ENCODE results near the gene MOV10L1. TPM values are rescaled to one million over a fixed set of nuclear protein-coding genes. Genes with fewer than 3 reads are reported as not detected.
"Not testable (repeated sequence)": the region's sequence is repeated elsewhere in the genome, so short reads cannot be mapped to it uniquely, and the experiment has no call there.

The MOV10L1 gene
- total RNA-seq, 2 donors from 2014 or later: not detected

DNA sequence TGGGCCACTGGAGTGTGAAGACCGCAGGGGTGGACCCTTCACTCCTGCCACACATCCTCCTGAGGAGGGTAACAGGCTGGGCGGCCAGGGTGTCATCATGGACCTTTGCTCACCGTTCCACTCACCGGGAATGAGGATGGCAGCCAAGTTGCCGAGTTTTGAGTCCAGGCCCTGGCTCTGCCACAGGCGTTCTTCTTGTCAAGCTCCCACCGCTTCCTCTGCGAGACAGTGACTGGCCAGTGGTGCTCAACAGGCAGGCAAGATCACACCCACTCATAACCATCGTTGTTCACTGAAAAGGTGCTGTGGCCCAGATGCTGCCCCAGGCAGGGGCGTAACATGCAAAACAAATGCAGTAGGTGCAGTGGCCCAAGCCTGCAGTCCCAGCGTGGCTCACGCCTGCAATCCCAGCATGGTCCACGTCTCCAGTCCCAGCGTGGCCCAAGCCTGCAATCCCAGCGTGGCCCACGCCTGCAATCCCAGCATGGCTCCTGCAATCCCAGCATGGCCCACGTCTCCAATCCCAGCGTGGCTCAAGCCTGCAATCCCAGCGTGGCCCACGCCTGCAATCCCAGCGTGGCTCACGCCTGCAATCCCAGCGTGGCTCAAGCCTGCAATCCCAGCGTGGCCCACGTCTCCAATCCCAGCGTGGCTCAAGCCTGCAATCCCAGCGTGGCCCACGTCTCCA is 75.8 kb downstream of the MOV10L1 start:
- Mint-ChIP-seq H3K36me3 (no peaks in the 10 kb centered on the region), H3K27ac (no peak overlapping the region), H3K27me3 (peaks cover 14 to 18% of the 10 kb centered on the region in 2 donors), H3K4me1 (ENCODE audit: low read depth in 2 of 2) (peaks cover 0 to 10% of the 10 kb centered on the region in 2 donors), H3K9me3 (no peaks in the 10 kb centered on the region), H3K4me3 (no peak overlapping the region)
- ATAC-seq: no peak
- DNase-seq (ENCODE audit: low spot score): peak; percentile 0

DNA sequence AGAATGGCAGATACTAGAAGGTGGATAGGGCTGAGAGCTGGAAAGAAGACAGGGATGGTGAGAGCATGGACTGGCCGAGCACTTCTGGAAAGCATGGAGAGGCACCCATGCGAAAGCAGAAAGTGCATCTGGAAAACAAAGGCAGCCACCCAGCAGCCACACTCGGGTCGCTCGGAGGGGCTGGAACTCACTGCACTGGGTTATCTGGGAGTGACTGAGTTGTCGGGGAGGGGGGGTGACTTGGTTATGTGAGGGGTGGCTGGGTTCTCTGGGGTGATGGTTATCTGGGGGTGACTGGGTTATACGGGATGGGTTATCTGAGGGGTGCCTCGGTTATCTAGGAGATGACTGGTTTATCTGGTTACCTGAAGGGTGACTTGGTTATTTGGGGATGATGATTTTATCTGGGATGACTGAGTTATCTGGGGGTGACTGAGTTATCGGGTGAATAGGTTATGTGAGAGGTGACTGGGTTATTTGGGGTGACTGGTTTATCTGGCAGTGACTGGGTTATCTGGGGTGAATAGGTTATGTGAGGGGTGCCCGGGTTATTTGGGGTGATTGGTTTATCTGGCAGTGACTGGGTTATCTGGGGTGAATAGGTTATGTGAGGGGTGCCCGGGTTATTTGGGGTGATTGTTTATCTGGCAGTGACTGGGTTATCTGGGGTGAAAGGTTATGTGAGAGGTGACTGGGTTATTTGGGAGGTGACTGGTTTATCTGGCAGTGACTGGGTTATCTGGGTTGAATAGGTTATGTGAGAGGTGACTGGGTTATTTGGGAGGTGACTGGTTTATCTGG is 78.1 kb downstream of the MOV10L1 start:
- Mint-ChIP-seq H3K4me3 (no peak overlapping the region), H3K36me3 (no peaks in the 10 kb centered on the region), H3K9me3 (no peaks in the 10 kb centered on the region), H3K27ac (no peak overlapping the region), H3K4me1 (ENCODE audit: low read depth in 2 of 2) (peaks cover 0 to 13% of the 10 kb centered on the region in 2 donors), H3K27me3 (peaks cover 18 to 23% of the 10 kb centered on the region in 2 donors)
- DNase-seq (ENCODE audit: low spot score) (no peak), ATAC-seq (no peak)

DNA sequence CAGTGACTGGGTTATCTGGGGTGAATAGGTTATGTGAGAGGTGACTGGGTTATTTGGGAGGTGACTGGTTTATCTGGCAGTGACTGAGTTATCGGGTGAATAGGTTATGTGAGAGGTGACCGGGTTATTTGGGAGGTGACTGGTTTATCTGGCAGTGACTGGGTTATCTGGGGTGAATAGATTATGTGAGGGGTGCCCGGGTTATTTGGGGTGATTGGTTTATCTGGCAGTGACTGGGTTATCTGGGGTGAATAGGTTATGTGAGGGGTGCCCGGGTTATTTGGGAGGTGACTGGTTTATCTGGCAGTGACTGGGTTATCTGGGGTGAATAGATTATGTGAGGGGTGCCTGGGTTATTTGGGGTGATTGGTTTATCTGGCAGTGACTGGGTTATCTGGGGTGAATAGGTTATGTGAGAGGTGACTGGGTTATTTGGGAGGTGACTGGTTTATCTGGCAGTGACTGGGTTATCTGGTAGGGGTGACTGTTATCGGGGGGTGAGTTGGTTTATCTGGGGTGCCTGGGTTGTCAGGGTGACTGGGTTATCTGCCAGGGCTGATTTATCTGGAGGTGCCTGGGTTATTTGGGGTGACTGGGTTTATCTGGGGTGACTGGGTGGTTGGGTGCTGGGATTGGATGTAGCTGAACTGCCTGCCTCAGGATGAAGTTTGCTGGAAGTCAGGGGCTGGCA is 78.8 kb downstream of the MOV10L1 start:
- DNase-seq (ENCODE audit: low spot score); H3K36me3 Mint-ChIP-seq; ATAC-seq; H3K9me3 Mint-ChIP-seq: not testable (repeated sequence)
- H3K4me1 Mint-ChIP-seq (ENCODE audit: low read depth in 2 of 2): peaks cover 0 to 13% of the 10 kb centered on the region in 2 donors
- H3K4me3 Mint-ChIP-seq: peak overlapping the region; percentile 53
- H3K27ac Mint-ChIP-seq: peak overlapping the region; percentile 47 to 68
- peaks cover 18 to 23% of the 10 kb centered on the region in 2 donors for H3K27me3 Mint-ChIP-seq

DNA sequence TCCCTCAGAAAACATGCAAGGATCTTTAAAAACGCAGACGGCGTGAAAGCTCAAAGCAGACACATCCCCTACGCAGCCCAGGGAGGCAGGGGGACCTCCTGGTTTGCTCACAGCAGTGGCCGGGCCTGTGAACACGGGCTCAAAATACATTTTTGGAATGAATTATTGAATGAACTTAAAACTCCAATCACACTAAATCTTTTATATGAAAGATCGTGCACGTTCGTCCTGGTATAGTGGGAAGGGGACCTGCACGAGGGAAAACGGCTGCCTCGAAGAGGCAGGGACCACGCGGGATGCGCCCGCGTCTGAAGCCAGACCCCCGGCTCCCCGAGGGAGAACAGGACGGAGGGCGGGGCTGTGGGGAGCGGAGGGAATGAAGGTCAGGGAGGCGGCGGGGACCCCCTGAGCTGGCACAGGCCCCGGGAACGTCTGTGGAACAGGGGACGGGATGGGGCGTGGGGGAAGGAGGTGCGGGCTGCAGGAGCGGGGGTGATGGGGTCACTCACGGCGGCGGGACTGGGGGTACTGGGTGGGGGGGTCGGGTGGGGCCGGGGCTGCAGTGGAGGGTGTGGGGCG is 79.5 kb downstream of the MOV10L1 start:
- H3K27me3 Mint-ChIP-seq: peaks cover 18 to 25% of the 10 kb centered on the region in 2 donors
- H3K9me3 Mint-ChIP-seq: no peaks in the 10 kb centered on the region
- DNase-seq (ENCODE audit: low spot score) (no peak), ATAC-seq (no peak)
- H3K36me3 Mint-ChIP-seq: no peaks in the 10 kb centered on the region
- H3K4me3 Mint-ChIP-seq: peak overlapping the region; percentile 53
- H3K27ac Mint-ChIP-seq: peak overlapping the region; percentile 47 to 68
- H3K4me1 Mint-ChIP-seq (ENCODE audit: low read depth in 2 of 2): peaks cover 0 to 13% of the 10 kb centered on the region in 2 donors

DNA sequence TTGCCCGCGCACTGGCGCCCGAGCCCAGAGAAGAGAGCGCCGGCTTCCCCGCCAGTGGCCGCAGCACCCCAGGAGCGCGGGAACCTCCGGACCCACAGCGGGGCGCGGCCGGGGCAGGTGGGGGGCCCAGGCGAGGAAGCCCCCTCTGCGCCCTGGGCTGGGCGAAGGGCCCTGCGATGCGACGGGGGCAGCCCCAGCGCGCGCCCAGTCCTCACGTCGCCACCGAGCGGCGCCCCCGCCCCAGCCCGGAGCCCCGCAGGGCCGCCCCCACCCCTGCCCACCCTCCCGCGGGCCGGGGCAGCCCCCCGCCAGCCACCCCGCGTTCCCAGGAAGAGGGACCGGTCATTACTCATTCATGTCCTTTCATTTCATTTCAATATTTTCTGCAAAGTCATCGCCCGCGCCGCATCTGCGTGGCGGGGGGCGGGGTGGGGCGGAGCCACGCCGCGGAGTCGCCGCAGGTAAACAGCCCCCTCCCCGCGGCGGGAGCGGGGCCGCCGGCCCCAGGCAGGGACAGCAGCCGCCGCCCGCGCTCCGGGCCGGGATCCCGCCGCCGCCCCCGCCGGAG is 80.1 kb downstream of the MOV10L1 start:
- Mint-ChIP-seq H3K36me3 (no peaks in the 10 kb centered on the region), H3K9me3 (no peaks in the 10 kb centered on the region), H3K27me3 (peaks cover 18 to 25% of the 10 kb centered on the region in 2 donors), H3K27ac (peak overlapping the region in 1 of 2 donors; percentile 62), H3K4me1 (ENCODE audit: low read depth in 2 of 2) (peaks cover 0 to 13% of the 10 kb centered on the region in 2 donors), H3K4me3 (peak overlapping the region; percentile 79)
- ATAC-seq (peak; percentile 78 to 91), DNase-seq (ENCODE audit: low spot score) (no peak)

DNA sequence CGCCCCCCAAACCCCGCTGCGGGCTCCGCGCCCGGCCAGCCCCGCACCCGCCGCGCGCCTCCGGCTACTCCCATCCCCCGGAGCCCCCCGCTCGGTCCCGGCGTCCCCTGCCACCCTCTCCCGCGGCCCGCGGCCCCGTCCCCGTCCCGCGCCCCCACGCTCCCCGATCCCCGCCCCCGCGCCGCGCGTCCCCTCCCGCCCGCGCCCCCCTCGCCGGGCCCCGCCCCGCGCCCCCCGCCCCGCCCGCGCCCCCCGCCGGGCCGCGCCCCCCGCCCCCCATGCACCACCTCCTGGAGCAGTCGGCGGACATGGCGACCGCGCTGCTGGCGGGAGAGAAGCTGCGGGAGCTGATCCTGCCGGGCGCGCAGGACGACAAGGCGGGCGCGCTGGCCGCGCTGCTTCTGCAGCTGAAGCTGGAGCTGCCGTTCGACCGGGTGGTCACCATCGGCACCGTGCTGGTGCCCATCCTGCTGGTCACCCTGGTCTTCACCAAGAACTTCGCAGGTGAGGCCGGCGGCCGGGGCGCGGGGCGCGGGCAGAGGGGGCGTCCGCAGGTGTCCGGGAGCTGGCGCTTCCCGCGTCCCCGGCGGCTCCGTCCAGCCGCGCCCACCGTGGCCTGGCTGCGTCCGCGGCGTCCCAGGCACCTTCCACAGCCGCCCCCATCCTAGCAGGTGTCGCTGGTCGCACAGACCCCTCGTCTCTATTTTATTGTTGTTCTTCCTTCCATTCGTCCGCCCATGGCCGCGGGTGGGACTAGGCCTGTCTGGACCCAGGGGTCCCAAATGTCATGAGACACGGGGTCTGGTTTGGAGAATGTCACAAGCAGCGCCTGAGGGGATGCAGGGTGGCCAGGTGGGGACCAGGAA is 80.9 kb downstream of the MOV10L1 start, which contains the start of gene PANX2:
PANX2 (plus strand) TSS at position 279 of the 866 bp plus-strand sequence; CDS start at position 279, 0 bp downstream.
- Mint-ChIP-seq H3K36me3 (no peaks in the 10 kb centered on the region), H3K4me3 (peak within 1 kb of the TSS; percentile 82), H3K27me3 (peaks cover 18 to 25% of the 10 kb centered on the region in 2 donors), H3K27ac (peak within 1 kb of the TSS in 1 of 2 donors; percentile 69), H3K4me1 (ENCODE audit: low read depth in 2 of 2) (peaks cover 0 to 13% of the 10 kb centered on the region in 2 donors), H3K9me3 (no peaks in the 10 kb centered on the region)
- DNase-seq (ENCODE audit: low spot score) (no peak), ATAC-seq (peak; percentile 35 to 41)

DNA sequence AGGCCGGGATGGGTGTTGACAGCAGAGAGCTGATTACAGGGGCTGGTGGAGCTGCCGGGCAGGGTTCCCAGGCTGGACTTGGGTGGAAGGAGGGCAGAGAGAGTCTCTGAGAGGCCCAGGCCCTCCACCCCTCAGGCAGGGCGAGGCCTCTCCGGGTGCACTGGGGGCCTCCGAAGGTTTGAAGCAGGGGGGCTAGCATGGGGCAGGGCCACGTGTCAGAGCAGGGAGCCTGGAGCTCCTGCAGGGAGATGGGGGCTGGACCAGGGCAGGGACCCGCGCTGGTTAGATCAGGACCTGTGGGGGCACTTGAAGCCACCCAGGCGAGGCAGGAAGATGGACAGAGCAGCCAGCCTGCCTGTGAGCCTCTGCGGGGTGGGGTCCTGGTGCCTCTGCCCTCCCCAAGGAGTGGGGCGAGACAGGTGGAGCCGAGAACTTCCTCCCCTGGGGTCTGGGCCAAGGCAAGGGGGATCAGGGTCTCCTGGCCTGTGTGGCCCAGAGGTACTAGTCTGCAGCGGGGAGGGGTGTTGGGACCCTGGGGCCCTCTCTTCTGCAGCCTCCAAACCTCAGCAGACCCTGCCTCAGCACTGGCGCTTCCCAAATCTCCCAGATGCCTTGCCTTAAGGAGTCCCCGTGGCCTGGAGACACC is 81.6 kb downstream of the MOV10L1 start:
- Mint-ChIP-seq H3K9me3 (no peaks in the 10 kb centered on the region), H3K4me3 (peak overlapping the region; percentile 82), H3K27me3 (peaks cover 18 to 25% of the 10 kb centered on the region in 2 donors), H3K27ac (peak overlapping the region in 1 of 2 donors; percentile 69), H3K36me3 (no peaks in the 10 kb centered on the region), H3K4me1 (ENCODE audit: low read depth in 2 of 2) (peaks cover 0 to 13% of the 10 kb centered on the region in 2 donors)
- DNase-seq (ENCODE audit: low spot score) (no peak), ATAC-seq (no peak)

DNA sequence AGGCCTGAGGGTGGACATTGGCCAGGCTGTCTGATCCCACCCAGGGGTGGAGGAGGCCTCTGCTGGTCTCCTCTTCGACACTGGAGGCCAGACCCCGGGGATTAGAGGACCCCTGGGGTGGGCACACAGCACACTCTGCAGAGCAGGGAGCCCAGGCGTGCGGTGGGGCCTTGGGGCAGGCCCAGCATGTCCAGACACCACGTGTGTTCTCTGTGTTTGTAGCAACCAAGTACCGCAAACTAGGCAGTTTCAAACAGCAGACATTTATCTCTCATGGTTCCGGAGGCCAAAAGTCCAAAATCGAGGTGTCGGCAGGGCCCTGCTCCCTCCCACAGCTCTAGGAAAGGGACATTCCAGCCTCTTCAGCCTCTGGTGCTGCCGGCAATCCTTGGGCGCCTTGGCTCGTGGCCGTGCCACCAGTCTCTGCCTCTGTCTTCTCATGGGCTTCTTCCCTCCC is 82.2 kb downstream of the MOV10L1 start:
- Mint-ChIP-seq H3K9me3 (no peaks in the 10 kb centered on the region), H3K4me3 (peak overlapping the region; percentile 39), H3K4me1 (ENCODE audit: low read depth in 2 of 2) (peaks cover 0 to 13% of the 10 kb centered on the region in 2 donors), H3K27me3 (peaks cover 18 to 27% of the 10 kb centered on the region in 2 donors), H3K27ac (no peak overlapping the region), H3K36me3 (no peaks in the 10 kb centered on the region)
- ATAC-seq: no peak
- DNase-seq (ENCODE audit: low spot score): no peak

DNA sequence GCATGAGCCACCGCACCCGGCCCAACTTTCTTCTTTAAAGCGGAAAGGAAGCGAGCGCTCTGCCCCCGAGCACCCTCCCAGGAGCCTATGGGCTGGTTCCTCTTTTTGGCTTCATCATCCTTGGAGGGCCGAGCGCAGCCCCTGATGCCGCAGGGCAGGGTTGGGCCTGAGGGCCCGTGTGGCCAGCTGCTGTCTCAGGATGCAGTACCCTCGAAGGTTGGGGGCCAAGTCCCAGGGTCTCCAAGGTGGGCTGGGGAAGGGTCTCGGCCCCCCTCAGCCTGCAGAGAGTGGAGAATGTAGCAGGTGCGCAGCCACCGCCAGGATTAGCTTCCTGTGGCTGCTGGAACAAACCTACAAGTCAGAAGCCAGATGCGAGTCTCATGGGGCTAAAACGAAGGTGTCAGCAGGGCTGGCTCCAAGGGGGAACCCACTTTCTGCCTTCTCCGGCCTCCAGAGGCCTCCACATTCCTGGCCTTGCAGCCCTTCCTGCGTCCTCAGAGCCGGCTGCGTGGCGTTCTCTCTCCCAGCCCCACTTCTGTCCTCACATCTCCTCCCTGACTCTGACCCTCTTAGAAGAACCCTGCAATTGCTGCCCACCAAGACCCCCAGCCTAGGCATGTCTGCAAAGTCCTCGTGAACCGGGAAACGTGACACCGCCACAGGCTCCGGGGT is 83.6 kb downstream of the MOV10L1 start:
- ATAC-seq: no peak
- H3K4me1 Mint-ChIP-seq (ENCODE audit: low read depth in 2 of 2): peaks cover 0 to 17% of the 10 kb centered on the region in 2 donors
- no peak overlapping the region for H3K4me3 Mint-ChIP-seq
- H3K9me3 Mint-ChIP-seq: no peaks in the 10 kb centered on the region
- H3K27me3 Mint-ChIP-seq: peaks cover 9 to 23% of the 10 kb centered on the region in 2 donors
- H3K27ac Mint-ChIP-seq: no peak overlapping the region
- no peak for DNase-seq (ENCODE audit: low spot score)
- no peaks in the 10 kb centered on the region for H3K36me3 Mint-ChIP-seq

DNA sequence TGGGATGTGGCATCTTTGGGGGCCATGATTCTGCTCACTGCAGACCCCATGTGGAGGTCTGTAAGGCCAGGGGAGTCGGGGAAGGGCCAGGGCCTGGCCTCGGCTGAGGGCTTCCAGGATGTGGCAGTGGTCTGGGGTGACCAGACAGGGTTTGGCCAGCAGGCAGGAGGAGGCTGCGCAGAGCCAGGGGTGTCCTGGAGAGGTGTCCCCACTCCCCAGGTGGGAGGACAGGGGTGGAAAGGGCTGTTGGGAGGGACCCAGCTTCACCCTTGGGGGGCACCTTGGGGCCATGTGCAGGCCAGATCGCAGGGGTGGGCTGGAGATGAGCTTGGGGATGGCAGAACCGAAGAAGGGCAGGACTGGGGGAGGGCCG is 84.2 kb downstream of the MOV10L1 start:
- Mint-ChIP-seq H3K4me3 (no peak overlapping the region), H3K36me3 (no peaks in the 10 kb centered on the region), H3K27ac (no peak overlapping the region), H3K4me1 (ENCODE audit: low read depth in 2 of 2) (peaks cover 0 to 12% of the 10 kb centered on the region in 2 donors), H3K27me3 (peaks cover 3 to 18% of the 10 kb centered on the region in 2 donors), H3K9me3 (no peaks in the 10 kb centered on the region)
- ATAC-seq: no peak
- DNase-seq (ENCODE audit: low spot score): no peak

DNA sequence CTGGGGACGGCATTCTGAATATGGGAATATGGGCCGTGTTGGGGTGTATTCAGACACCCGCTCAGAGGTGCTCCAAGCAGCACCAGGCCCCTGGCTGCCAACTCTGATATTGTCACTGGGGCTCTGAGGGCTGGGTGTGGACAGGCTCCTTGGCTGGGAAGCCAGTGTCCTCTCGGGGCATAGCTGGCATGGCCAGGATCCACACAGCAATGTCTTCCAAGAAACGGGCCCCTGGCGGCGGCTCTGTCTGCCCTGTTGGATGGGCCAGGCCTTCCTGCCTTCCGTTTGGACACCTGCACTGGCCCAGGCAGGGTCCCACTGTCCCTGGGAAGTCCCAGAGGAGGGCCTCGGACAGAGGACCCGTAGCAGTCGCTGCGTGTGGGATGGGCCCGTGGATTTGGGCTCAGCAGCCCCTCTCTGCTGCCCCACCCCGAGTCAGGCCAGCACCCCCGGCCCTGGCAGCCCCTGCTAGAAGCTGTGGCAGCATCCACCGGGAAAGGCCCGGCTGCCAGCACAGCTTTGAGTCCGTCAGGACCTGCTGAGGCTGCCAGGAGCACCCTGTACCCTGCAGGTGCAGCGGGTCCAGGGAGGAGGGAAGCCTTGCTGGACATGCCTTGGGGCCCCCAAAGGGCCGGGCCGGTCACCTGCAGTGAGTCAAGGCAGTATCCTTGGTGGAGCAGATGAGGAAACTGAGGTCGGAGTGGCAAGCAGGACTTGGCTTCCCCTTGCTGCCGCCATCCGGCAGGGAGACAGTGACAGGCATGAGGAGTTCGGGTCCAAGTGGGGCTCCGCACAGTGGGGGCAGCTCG is 84.8 kb downstream of the MOV10L1 start:
- no peaks in the 10 kb centered on the region for H3K9me3 Mint-ChIP-seq

More for the DNA sequence above, 84.8 kb downstream of the MOV10L1 start:
- no peak overlapping the region for H3K27ac Mint-ChIP-seq
- DNase-seq (ENCODE audit: low spot score): no peak
- H3K4me1 Mint-ChIP-seq (ENCODE audit: low read depth in 2 of 2): peaks cover 0 to 10% of the 10 kb centered on the region in 2 donors
- H3K4me3 Mint-ChIP-seq: no peak overlapping the region
- H3K36me3 Mint-ChIP-seq: no peaks in the 10 kb centered on the region
- ATAC-seq: no peak
- peaks cover 0 to 17% of the 10 kb centered on the region in 2 donors for H3K27me3 Mint-ChIP-seq

Data from natural killer cell treated with Interleukin-12 subunit alpha and Interleukin-12 subunit beta and Interleukin-15 and Interleukin-18, amount 100 ng/mL, for 72 hours (primary cell).